CD14-positive monocyte (primary cell): ENCODE data around the gene BCORL1. TPM values are rescaled to one million over a fixed set of nuclear protein-coding genes. Genes with fewer than 3 reads are reported as not detected.
A peak's percentile ranks its signal among the peaks of the same experiment; 100 is the strongest.

Experiments
- DNase-seq, 3 donors: peaks; one replicate each; pipeline ENCODE4 v3.0.0-alpha.2; 2011 to 2022
- H2AFZ ChIP-seq: 2 replicates; pipeline ENCODE4 v1.6.0; 2012; ENCODE audit warnings: mild to moderate bottlenecking, low read depth, low read length, inconsistent platforms; ENCODE audit not compliant: insufficient read depth, poor library complexity, severe bottlenecking
- H3K27ac ChIP-seq, 2 donors: 1 replicate in 1 of 2; 2 replicates in 1 of 2; pipeline ENCODE4 v1.5.1; 2012 to 2013; ENCODE audit warnings: low read length in 2 of 2, control low read depth in 1 of 2, inconsistent platforms in 1 of 2, low read depth in 1 of 2, mild to moderate bottlenecking in 1 of 2
- H3K27me3 ChIP-seq, 2 donors: one replicate each; pipeline versions ENCODE4 v1.6.0 to v1.6.1; 2011 to 2013; ENCODE audit warnings: low read length in 2 of 2; ENCODE audit not compliant: control insufficient read depth in 2 of 2, insufficient read depth in 2 of 2
- H3K36me3 ChIP-seq, 2 donors: replicated peaks in 1 of 2; 1 replicate in 1 of 2; 2 replicates in 1 of 2; pipeline versions ENCODE4 v1.5.1 to v1.6.1; 2012 to 2013; ENCODE audit warnings: low read length in 2 of 2, control low read depth in 1 of 2, inconsistent platforms in 1 of 2, mild to moderate bottlenecking in 1 of 2; ENCODE audit not compliant: insufficient read depth in 2 of 2, control insufficient read depth in 1 of 2
- H3K4me1 ChIP-seq, 2 donors: 1 replicate in 1 of 2; 2 replicates in 1 of 2; pipeline versions ENCODE4 v1.5.1 to v1.6.1; 2012 to 2013; ENCODE audit warnings: low read length in 2 of 2, control low read depth in 1 of 2, inconsistent platforms in 1 of 2, mild to moderate bottlenecking in 1 of 2, moderate library complexity in 1 of 2; ENCODE audit not compliant: insufficient read depth in 2 of 2, control insufficient read depth in 1 of 2
- H3K4me2 ChIP-seq: replicated peaks from 2 replicates; pipeline ENCODE3; 2012; ENCODE audit warnings: low read length, moderate library complexity, mild to moderate bottlenecking; ENCODE audit not compliant: poor library complexity, severe bottlenecking; ENCODE audit errors: extremely low read depth
- H3K4me3 ChIP-seq, 3 experiments: fragments of 200-600 bp in 1 of 3; sonication (generic) in 1 of 3; replicated peaks in 1 of 3; 1 replicate in 2 of 3; 2 replicates in 1 of 3; pipeline ENCODE4 v1.5.1; 2011 to 2013; ENCODE audit warnings: low read length in 3 of 3, mild to moderate bottlenecking in 3 of 3, control low read depth in 2 of 3, low read depth in 2 of 3, inconsistent platforms in 1 of 3, moderate library complexity in 1 of 3
- H3K79me2 ChIP-seq: 2 replicates; pipeline ENCODE4 v1.6.0; 2012; ENCODE audit warnings: mild to moderate bottlenecking, control low read depth, inconsistent platforms, low read length, moderate library complexity; ENCODE audit not compliant: insufficient read depth
- H3K9ac ChIP-seq: 2 replicates; pipeline ENCODE4 v1.6.0; 2017; ENCODE audit warnings: low read length, mild to moderate bottlenecking; ENCODE audit not compliant: insufficient read depth, poor library complexity, severe bottlenecking
- H3K9me3 ChIP-seq, 2 donors: replicated peaks in 1 of 2; 1 replicate in 1 of 2; 2 replicates in 1 of 2; pipeline versions ENCODE4 v1.5.1 to v1.6.1; 2012 to 2013; ENCODE audit warnings: low read length in 2 of 2, control low read depth in 1 of 2; ENCODE audit not compliant: control insufficient read depth in 1 of 2, insufficient read depth in 1 of 2
- H4K20me1 ChIP-seq: 2 replicates; pipeline ENCODE4 v1.6.0; 2012; ENCODE audit warnings: mild to moderate bottlenecking, low read length, control low read depth, moderate library complexity; ENCODE audit not compliant: insufficient read depth
- H3K27ac Mint-ChIP-seq, 7 donors: one replicate each; pipeline ENCODE4 v1.8.0; 2020; ENCODE audit warnings: mild to moderate bottlenecking in 7 of 7, mixed read lengths in 7 of 7, moderate library complexity in 6 of 7, inconsistent platforms in 2 of 7
- H3K27me3 Mint-ChIP-seq, 3 donors: one replicate each; pipeline ENCODE4 v1.8.0; 2021 to 2022; ENCODE audit warnings: low read depth in 3 of 3, mild to moderate bottlenecking in 3 of 3, mixed read lengths in 3 of 3, moderate library complexity in 3 of 3, inconsistent platforms in 1 of 3
- H3K36me3 Mint-ChIP-seq, 2 donors: one replicate each; pipeline ENCODE4 v1.8.0; 2020; ENCODE audit warnings: mixed read lengths in 2 of 2, inconsistent platforms in 1 of 2, mild to moderate bottlenecking in 1 of 2
- H3K4me1 Mint-ChIP-seq: one replicate; pipeline ENCODE4 v1.8.0; 2020; ENCODE audit warnings: mild to moderate bottlenecking, mixed read lengths
- H3K4me3 Mint-ChIP-seq, 2 donors: one replicate each; pipeline ENCODE4 v1.8.0; 2020; ENCODE audit warnings: mild to moderate bottlenecking in 2 of 2, mixed read lengths in 2 of 2, moderate library complexity in 1 of 2
- H3K9me3 Mint-ChIP-seq, 7 donors: one replicate each; pipeline ENCODE4 v1.8.0; 2020 to 2022; ENCODE audit warnings: mixed read lengths in 7 of 7, mild to moderate bottlenecking in 6 of 7, moderate library complexity in 6 of 7, inconsistent platforms in 2 of 7
- CTCF ChIP-seq: fragments of 200-600 bp; IDR thresholded peaks from one replicate; pipeline ENCODE4 v1.8.0; 2022; ENCODE audit warnings: antibody characterized with exemption, mild to moderate bottlenecking
- WGBS: methylation state at CpG from one replicate; pipeline ENCODE4 v1.1.5; 2013; ENCODE audit warnings: missing lambda C conversion rate; ENCODE audit not compliant: insufficient coverage; 5-methylcytosine and 5-hydroxymethylcytosine counted together
- intact Hi-C, 2 donors: fragments of 100-400 bp; cut with micrococcal nuclease; formaldehyde crosslinking; loops; one replicate each; pipeline versions ENCODE4 v1.15.0 to v1.15.1; 2023
- polyA plus RNA-seq, 3 donors: library from polyadenylated mRNA; depleted of rRNA in 1 of 3; unstranded in 2 of 3; stranded (reverse) in 1 of 3; fragments of 300-500 nt in 2 of 3; fragments of >200 nt in 1 of 3; fragmentation: Illumina TruSeq in 2 of 3; gene quantifications; 1 replicate in 2 of 3; 2 replicates in 1 of 3; pipeline ENCODE4 v1.2.3, GENCODE V29; 2012 to 2021

The BCORL1 gene
- polyA plus RNA-seq, 3 donors: 0.69 to 2.4 (median 0.72) TPM

DNA sequence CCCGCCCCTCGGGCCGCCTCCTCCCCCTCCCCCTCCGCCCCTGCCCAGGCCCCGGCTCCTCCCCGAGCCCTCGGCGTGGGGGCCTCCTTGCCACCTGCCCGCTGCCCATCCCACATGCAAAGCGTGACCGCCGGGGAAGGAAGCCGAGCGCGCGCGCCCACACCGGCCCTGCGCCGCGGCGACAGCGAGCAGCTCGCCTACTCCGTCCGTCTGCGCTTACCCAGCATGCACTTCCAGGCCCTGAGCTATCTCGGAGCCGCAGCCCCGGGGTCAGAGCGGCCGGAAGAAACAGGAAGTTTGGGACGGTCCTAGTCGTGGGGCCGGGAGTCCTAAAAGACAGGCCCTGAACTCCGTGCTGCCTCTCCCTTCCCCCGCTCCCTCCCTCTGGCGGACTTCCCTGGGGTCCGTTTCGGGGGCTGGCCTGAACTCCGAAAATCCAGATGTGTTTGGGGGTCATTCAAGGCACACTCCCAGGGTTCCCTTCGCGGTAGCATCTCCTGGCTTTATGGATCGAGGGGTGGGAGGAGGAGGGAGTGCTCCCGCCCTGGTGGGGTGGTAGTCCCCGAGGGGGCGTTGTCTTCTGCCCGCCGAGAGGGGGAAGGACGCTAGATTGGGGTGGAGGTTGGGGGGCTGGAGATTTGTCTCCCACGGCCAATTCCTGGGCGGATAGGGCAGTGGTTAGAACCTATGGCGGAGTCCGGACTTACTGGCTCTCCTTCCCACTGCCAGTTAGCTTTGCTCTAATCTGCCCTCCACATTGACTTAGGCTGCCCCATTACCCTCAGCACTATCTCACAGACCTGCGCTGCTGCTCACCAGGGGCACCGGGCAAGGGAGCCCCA lies 25.0 kb upstream of the BCORL1 start:
- peaks cover 35% of the 10 kb centered on the region for H3K4me1 Mint-ChIP-seq
- Histone ChIP-seq H3K36me3 (no peaks in the 10 kb centered on the region), H4K20me1 (no peaks in the 10 kb centered on the region), H3K79me2 (no peaks in the 10 kb centered on the region), H3K27ac (peak overlapping the region; percentile 84 to 92), H3K4me1 (peaks cover 33 to 41% of the 10 kb centered on the region in 2 donors), H3K27me3 (peaks cover 0 to 12% of the 10 kb centered on the region in 2 donors), H3K4me3 (peak overlapping the region in 2 of 3 experiments; percentile 39 to 71), H3K9me3 (no peaks in the 10 kb centered on the region), H3K4me2 (peak overlapping the region; percentile 63), H2AFZ (peak overlapping the region; percentile 81), H3K9ac (peak overlapping the region; percentile 72)
- 4% methylated on average over 15 of the region's 56 CpGs for WGBS
- H3K36me3 Mint-ChIP-seq: no peaks in the 10 kb centered on the region
- TF ChIP-seq CTCF: no peak
- intact Hi-C loops: no loop called here
- H3K27ac Mint-ChIP-seq: peak overlapping the region; percentile 76 to 94 (median 88)
- H3K27me3 Mint-ChIP-seq: peaks cover 10 to 20% (median 17%) of the 10 kb centered on the region in 3 donors
- peaks cover 0 to 11% (median 2%) of the 10 kb centered on the region in 7 donors for H3K9me3 Mint-ChIP-seq
- peak; percentile 76 to 82 (median 81) for DNase-seq
- H3K4me3 Mint-ChIP-seq: peak overlapping the region; percentile 72 to 79

- no peaks in the 10 kb centered on the region for H3K9me3 ChIP-seq
- WGBS: no CpG with 5 or more reads among the region's 7 CpGs
- no peaks in the 10 kb centered on the region for H3K36me3 ChIP-seq
- H3K27me3 ChIP-seq: peaks cover 0 to 9% of the 10 kb centered on the region in 2 donors
- TF ChIP-seq CTCF: no peak
- H3K9ac ChIP-seq: no peak overlapping the region
- Mint-ChIP-seq H3K27me3 (peaks cover 10 to 15% (median 12%) of the 10 kb centered on the region in 3 donors), H3K27ac (peak overlapping the region; percentile 76 to 94 (median 88)), H3K36me3 (no peaks in the 10 kb centered on the region), H3K4me1 (peaks cover 31% of the 10 kb centered on the region), H3K4me3 (peak overlapping the region; percentile 72 to 79), H3K9me3 (peaks cover 0 to 11% (median 0%) of the 10 kb centered on the region in 7 donors)
- peak overlapping the region; percentile 84 to 92 for H3K27ac ChIP-seq
- peaks cover 32 to 36% of the 10 kb centered on the region in 2 donors for H3K4me1 ChIP-seq
- intact Hi-C loops: no loop called here
- H3K79me2 ChIP-seq: no peaks in the 10 kb centered on the region
- H4K20me1 ChIP-seq: no peaks in the 10 kb centered on the region
- DNase-seq: no peak
- H2AFZ ChIP-seq: peak overlapping the region; percentile 81
- H3K4me3 ChIP-seq: peak overlapping the region in 2 of 3 experiments; percentile 39 to 71
- H3K4me2 ChIP-seq: peak overlapping the region; percentile 63
Observed at GRCh38 chrX:129958083-129958465, 24.4 kb upstream of the BCORL1 start.
